ENCODE results near the gene RAB41. TPM values are rescaled to one million over a fixed set of nuclear protein-coding genes. Genes with fewer than 3 reads are reported as not detected.
A peak's percentile ranks its signal among the peaks of the same experiment; 100 is the strongest.

Gene RAB41
- total RNA-seq, 1 experiment from 2014 or later: not detected

DNA sequence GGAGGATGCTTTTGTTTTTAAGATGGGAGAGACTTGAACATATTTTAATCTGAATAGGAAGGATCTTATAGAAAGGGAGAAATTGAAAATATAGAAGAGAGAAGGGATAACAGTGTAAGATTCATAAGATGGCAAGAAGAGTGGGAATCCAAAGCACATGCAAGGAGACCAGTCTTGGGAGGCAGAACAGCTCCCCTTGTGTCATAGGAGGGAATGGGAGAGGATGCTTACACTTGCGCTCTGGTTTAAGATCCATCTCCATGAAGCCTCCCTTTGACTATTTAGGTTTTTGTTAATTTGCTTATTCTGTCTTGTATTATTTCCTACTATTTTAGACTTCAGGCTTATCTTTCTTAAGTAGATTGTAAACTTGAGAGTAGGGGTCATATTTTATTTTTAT is 50.6 kb downstream of the RAB41 start:
- Histone ChIP-seq H3K4me1 (ENCODE audit: control insufficient read depth, insufficient read depth, low read length) (no peaks in the 10 kb centered on the region), H3K9me3 (ENCODE audit: control insufficient read depth, insufficient read depth, low read depth, low read length) (no peaks in the 10 kb centered on the region), H3K27ac (ENCODE audit: low read length) (no peak overlapping the region), H3K27me3 (ENCODE audit: control insufficient read depth, insufficient read depth, low read length) (no peaks in the 10 kb centered on the region), H3K36me3 (ENCODE audit: control insufficient read depth, insufficient read depth, low read length) (peaks cover 12% of the 10 kb centered on the region; the same call in 1 of the 2 replicates), H3K4me3 (ENCODE audit: low read depth in 2 of 2, low read length in 2 of 2) (no peak overlapping the region)
- ChIA-PET POLR2A (no interaction called here), CTCF (no interaction called here)
- in situ Hi-C loops (cut with HindIII; ENCODE audit: low pct_unique_long_range_greater_than_20kb, low sequenced_read_pairs): no loop called here
- no peak for ATAC-seq
- intact Hi-C loops (cut with micrococcal nuclease; ENCODE audit: unreplicated experiment): no loop called here
- DNase-seq (ENCODE audit: low read depth, low spot score): no peak
- no peak for TF ChIP-seq REST (IDR thresholded peaks at IDR 0.05; ENCODE audit: insufficient read depth in 1 of 2, low read depth in 2 of 2, low read length in 1 of 2)
- peak; percentile 40 for TF ChIP-seq CTCF (IDR thresholded peaks at IDR 0.05)
- BruUV-seq (replicated peaks): no TSS peak

Other genes with a start within 250 kb of the RAB41 start
- not detected for gene AWAT2, start 232.2 kb upstream of the RAB41 start, total RNA-seq (2021; ENCODE audit: unreplicated experiment)
- gene OTUD6A, start 219.7 kb upstream of the RAB41 start, total RNA-seq (2021; ENCODE audit: unreplicated experiment): not detected
- gene IGBP1, start 148.7 kb upstream of the RAB41 start, total RNA-seq (2021; ENCODE audit: unreplicated experiment): 36.9 TPM
- not detected for gene DGAT2L6, start 104.7 kb upstream of the RAB41 start, total RNA-seq (2021; ENCODE audit: unreplicated experiment)
- gene AWAT1, start 47.5 kb upstream of the RAB41 start, total RNA-seq (2021; ENCODE audit: unreplicated experiment): not detected
- gene P2RY4, start 22.0 kb upstream of the RAB41 start, total RNA-seq (2021; ENCODE audit: unreplicated experiment): not detected
- not detected for gene ARR3, start 13.8 kb upstream of the RAB41 start, total RNA-seq (2021; ENCODE audit: unreplicated experiment)
- gene PDZD11, start 7.8 kb downstream of the RAB41 start, total RNA-seq (2021; ENCODE audit: unreplicated experiment): 102 TPM
- 62.6 TPM for gene KIF4A, start 7.9 kb downstream of the RAB41 start, total RNA-seq (2021; ENCODE audit: unreplicated experiment)
- 0.33 TPM for gene GDPD2, start 141.1 kb downstream of the RAB41 start, total RNA-seq (2021; ENCODE audit: unreplicated experiment)
- 3.0 TPM for gene DLG3, start 162.7 kb downstream of the RAB41 start, total RNA-seq (2021; ENCODE audit: unreplicated experiment)

Data from Panc1 (cell line).